Sciatic nerve (tissue), 2 donors: ENCODE measurements around the gene CNTN6. TPM values are rescaled to one million over a fixed set of nuclear protein-coding genes. Genes with fewer than 3 reads are reported as not detected.

Experiments
- ATAC-seq: fragments of 200-7000 bp; cut with Tn5 transposase; one replicate; pipeline ENCODE4 v1.9.1; 2020; ENCODE audit warnings: mild to moderate bottlenecking, moderate library complexity
- DNase-seq: peaks from one replicate; pipeline ENCODE4 v3.0.0-alpha.2; 2020; ENCODE audit warnings: low spot score
- intact Hi-C: fragments of 100-400 bp; cut with DNase I; formaldehyde crosslinking; loops from one replicate; pipeline ENCODE4 v1.14.2; 2022
- total RNA-seq: library from RNA; stranded (reverse); fragmentation: NEBNext Ultra II Directional; extraction: Animal tissue kit (Norgen Biotek cat#: 25700); gene quantifications from one replicate; pipeline ENCODE4 v1.2.1, GENCODE V29; 2021
- donor health status: DM: no; HTN: no; CAD: no.
- donor health status: DM: no; HTN: no; CAD: no.

Gene CNTN6
- total RNA-seq, 1 donor from 2014 or later = 0.67 TPM

DNA sequence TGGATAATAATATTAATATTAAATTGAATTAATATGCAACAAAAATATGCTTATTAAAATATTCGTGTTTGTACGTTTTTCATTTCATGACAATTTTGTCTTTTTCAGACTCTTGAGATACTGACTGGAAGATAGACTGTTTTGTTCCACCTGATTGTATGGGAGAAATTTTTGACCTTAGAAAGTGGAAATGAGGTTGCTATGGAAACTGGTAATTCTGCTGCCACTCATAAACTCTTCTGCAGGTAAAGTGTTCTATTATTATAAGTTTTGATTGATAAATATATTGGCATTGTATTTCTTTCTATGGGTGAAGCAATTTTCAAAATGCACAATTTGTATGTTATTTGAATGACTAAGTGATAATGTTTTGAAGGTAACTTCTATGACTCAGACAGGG, 55.0 kb downstream of the CNTN6 start:
- no peak for ATAC-seq
- intact Hi-C loops = no loop called here
- no peak for DNase-seq

GRCh38 chr3:1164101-1164500, 71.3 kb downstream of the CNTN6 start:
- intact Hi-C loops = no loop called here
- no peak for ATAC-seq
- DNase-seq = no peak

- no peak for ATAC-seq
- no peak for DNase-seq
- intact Hi-C loops = no loop called here
These were observed 78.5 kb downstream of the CNTN6 start for GRCh38 chr3:1171320-1171719.

DNA sequence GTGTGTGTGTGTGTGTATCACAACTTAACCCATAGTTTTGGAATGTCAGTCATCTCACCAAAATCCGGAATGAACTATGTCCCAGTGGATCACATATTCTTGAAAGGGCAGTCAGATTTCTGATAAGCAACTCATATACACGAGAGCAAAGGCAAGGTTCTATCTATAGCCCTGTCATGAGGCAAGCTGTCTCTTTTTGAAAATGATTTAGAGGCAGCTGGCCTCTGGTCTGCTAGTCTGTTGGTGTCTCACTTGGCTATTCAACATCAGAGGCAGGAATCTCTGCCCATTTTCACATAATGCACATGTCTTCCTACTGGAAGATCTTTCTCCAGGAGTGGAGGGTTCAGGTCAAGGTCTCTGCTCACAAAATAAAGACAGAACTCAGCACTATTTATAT, 79.8 kb downstream of the CNTN6 start:
- ATAC-seq (no peak), DNase-seq (no peak)
- intact Hi-C loops = no loop called here

DNA sequence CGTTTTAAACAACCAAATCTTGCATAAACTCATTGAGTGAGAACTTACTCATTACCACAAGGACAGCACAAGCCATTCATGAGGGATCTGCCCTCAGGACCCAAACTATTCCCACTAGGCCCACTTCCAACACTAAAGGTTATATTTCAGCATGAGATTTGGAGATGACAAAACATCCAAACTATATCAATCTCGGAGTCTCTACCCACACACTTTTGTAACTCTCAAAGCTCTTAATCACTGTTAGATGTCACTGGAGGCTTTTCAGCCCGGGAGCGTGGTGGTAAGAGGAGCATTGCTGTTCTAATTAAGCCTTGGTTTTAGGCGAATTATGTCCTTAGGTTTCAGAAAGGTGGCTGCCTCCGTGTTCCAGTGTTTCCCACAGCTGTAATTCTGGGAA, 86.3 kb downstream of the CNTN6 start:
- intact Hi-C loops = no loop called here
- ATAC-seq = no peak
- DNase-seq = no peak

GRCh38 chr3:1183320-1184048, 90.7 kb downstream of the CNTN6 start:
- DNase-seq = no peak
- ATAC-seq = peak; percentile 74
- intact Hi-C loops = no loop called here

DNA sequence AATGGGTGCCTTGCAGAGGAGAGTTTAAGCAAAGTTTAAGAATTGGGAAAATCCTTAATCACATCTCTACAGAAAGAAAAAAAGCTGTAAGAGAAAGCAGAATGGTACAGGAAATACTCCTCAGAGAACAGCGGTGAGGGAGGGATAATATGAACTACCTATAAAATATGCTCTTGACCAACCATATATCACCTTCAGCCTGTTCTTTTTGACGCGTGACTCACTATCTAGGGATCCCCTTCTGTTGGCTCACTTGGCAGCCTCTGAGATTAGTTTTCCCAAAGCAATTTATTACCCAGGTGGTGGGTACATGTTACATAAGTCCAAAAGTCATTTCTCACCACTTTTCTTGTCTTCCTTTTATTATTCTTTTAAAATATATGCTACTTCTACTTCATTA, 97.7 kb downstream of the CNTN6 start:
- DNase-seq = no peak
- intact Hi-C loops = no loop called here
- no peak for ATAC-seq

- ATAC-seq = no peak
- intact Hi-C loops = no loop called here
- DNase-seq = no peak
These were observed 98.2 kb downstream of the CNTN6 start for GRCh38 chr3:1191026-1191425.

DNA sequence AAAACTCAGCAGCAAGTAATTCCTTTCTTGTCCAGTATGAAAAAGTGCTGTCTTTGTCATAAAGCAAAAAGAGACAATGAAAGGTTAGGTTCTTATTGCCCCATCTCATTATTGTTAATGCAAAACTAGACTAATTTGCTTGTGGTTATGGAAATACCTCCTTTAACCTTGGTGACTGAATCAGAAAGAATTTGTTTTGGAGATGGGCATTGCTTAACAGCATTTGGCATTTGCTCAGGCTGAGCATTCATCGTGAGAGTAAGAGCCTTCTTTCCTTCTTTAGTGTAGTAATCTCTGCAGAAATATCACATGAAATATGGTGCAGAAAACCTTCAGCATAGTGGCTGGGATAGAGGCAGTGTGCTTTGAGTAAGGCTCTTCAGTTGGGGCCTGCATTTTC, 103.1 kb downstream of the CNTN6 start:
- ATAC-seq = no peak
- intact Hi-C loops = no loop called here
- no peak for DNase-seq

GRCh38 chr3:1197051-1197450, 104.2 kb downstream of the CNTN6 start:
- ATAC-seq = no peak
- DNase-seq = no peak
- intact Hi-C loops = no loop called here

DNA sequence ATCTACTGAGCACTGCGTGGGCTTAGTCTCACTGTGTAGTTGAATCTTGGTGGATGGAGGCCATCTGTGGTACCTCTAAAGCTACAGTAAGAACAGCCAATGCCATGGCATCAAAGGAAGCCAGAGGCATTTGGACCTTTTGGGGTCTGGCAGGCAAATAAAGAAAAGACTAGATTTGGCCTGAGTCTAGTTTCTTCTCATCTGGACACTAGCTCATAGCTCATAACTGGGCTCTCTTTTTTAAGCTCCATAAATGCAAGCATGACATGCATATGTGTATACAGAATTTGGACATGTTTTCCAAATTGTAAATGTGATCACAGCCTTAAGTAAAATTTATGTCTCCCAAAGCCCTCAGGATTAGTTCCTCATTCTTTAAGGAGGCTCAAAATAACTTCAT, 107.5 kb downstream of the CNTN6 start:
- intact Hi-C loops = no loop called here
- DNase-seq (no peak), ATAC-seq (no peak)

DNA sequence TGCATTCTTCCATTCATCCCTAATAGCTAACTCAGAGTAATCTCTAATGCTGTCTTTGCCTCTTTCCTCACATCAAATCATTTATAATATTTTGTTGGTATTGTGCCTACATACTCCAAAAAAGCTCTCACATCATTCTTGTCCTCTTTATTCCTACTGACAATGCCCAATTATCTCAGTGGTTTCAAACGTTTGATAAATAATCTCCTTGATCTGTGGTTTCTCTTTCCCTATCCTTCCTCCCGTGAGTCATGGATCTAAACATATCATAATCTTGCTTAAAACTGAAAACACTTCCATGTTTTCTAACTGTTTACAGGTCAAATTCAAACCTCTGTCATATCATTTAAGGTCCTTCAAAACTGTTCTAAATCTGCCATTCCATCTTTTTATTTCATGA, 115.1 kb downstream of the CNTN6 start:
- intact Hi-C loops = no loop called here
- ATAC-seq = no peak
- no peak for DNase-seq

- intact Hi-C loops = no loop called here
These were observed 122.1 kb downstream of the CNTN6 start for GRCh38 chr3:1214933-1215332.

DNA sequence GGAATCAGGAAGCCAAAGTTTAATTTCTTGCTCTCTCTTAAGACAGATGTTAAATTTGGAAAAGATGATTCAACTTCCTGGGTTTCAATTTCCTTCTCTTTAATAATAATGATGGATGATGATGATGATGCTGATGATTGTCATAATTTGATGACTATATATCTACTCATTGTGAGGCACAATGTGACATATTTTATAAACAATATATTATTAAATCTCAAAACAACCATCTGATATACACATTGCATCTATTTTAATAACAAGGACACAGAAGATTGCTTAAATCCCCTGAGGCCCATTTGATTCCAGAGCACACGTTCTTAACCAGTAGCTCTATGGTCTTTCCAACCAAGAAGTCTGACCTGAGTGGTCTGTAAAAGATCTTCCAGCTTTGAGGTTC, 124.0 kb downstream of the CNTN6 start:
- no peak for DNase-seq
- ATAC-seq = no peak
- intact Hi-C loops = no loop called here

More at GRCh38 chr3:1214933-1215332, 122.1 kb downstream of the CNTN6 start:
- ATAC-seq = no peak
- DNase-seq = no peak

- no peak for DNase-seq
- intact Hi-C loops = no loop called here
- ATAC-seq = no peak
These were observed 134.3 kb downstream of the CNTN6 start for GRCh38 chr3:1227111-1227510.

GRCh38 chr3:1228289-1228688, 135.5 kb downstream of the CNTN6 start:
- intact Hi-C loops = no loop called here
- DNase-seq (no peak), ATAC-seq (no peak)

DNA sequence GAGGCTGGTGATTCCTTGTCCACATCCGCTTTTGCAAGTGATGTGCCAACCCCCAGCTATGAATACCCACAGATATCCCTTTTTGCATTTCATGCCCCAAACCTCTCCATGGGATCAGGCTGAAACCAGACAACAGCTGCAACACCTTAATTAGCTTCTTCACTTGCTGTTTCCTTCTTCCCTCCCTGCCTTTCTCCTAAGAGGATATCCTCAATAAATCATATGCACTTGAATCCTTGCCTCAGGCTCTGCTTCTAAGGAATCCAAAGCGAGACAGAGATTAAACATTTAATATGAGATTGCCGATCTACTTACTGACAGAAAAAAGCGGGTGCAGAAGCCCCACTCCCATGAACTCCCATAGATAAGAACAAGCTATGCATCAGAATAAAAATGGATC, 138.1 kb downstream of the CNTN6 start:
- DNase-seq (no peak), ATAC-seq (no peak)
- intact Hi-C loops = no loop called here

DNA sequence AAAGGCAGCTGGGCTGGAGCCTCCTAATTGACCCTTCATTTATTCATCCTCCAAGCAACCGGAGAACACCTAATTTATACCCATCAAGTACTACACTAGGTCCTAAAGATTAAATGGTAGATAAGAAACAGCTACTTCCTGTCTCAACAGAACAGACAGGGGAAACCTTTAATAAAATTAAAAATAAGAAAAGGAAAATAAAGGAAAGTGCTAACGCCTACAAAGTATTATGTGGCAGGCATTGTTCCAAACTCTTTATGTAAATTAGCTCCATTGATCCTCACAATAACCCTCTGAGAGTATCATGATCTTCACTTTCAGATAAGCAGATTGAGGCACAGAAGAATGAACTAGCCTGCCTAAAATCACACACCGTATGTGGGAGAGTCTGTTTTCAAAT, 139.5 kb downstream of the CNTN6 start:
- DNase-seq (no peak), ATAC-seq (no peak)
- intact Hi-C loops = no loop called here

GRCh38 chr3:1235526-1236120, 142.8 kb downstream of the CNTN6 start:
- DNase-seq = no peak
- ATAC-seq = no peak
- intact Hi-C loops = no loop called here

GRCh38 chr3:1251282-1252060, 158.6 kb downstream of the CNTN6 start:
- no peak for ATAC-seq
- no peak for DNase-seq
- intact Hi-C loops = no loop called here
